ENCODE results near the gene SYT7. TPM values are rescaled to one million over a fixed set of nuclear protein-coding genes. Genes with fewer than 3 reads are reported as not detected.

SYT7 gene
- total RNA-seq, 1 experiment from 2014 or later: 2.5 TPM

GRCh38 chr11:61593151-61593550, 12.3 kb upstream of the SYT7 start:
- H3K27me3 ChIP-seq (ENCODE audit: control insufficient read depth, insufficient read depth, low read length): no peaks in the 10 kb centered on the region

GRCh38 chr11:61592176-61592575, 11.3 kb upstream of the SYT7 start:
- POLR2A ChIA-PET: no interaction called here
- ATAC-seq (no peak), DNase-seq (ENCODE audit: low read depth, low spot score) (no peak)
- H3K9me3 ChIP-seq (ENCODE audit: control insufficient read depth, insufficient read depth, low read depth, low read length): no peaks in the 10 kb centered on the region
- no peak overlapping the region for H3K4me3 ChIP-seq (ENCODE audit: low read depth in 2 of 2, low read length in 2 of 2)
- H3K27ac ChIP-seq (ENCODE audit: low read length): no peak overlapping the region
- no peaks in the 10 kb centered on the region; the same call in 1 of the 2 replicates for H3K4me1 ChIP-seq (ENCODE audit: control insufficient read depth, insufficient read depth, low read length)
- in situ Hi-C loops (cut with HindIII; ENCODE audit: low pct_unique_long_range_greater_than_20kb, low sequenced_read_pairs): no loop called here
- no TSS peak for BruUV-seq (replicated peaks)
- intact Hi-C loops (cut with micrococcal nuclease; ENCODE audit: unreplicated experiment): no loop called here
- H3K36me3 ChIP-seq (ENCODE audit: control insufficient read depth, insufficient read depth, low read length): no peaks in the 10 kb centered on the region
- CTCF ChIA-PET: no interaction called here
- TF ChIP-seq SIN3A (IDR thresholded peaks at IDR 0.05; ENCODE audit: borderline replicate concordance, insufficient read depth, low read depth, low read length) (no peak), POLR2AphosphoS5 (IDR thresholded peaks at IDR 0.05; ENCODE audit: low read depth, low read length) (no peak)
- H3K27me3 ChIP-seq (ENCODE audit: control insufficient read depth, insufficient read depth, low read length): no peaks in the 10 kb centered on the region

More at GRCh38 chr11:61593151-61593550, 12.3 kb upstream of the SYT7 start:
- no TSS peak for BruUV-seq (replicated peaks)
- Histone ChIP-seq H3K36me3 (ENCODE audit: control insufficient read depth, insufficient read depth, low read length) (no peaks in the 10 kb centered on the region), H3K4me1 (ENCODE audit: control insufficient read depth, insufficient read depth, low read length) (no peaks in the 10 kb centered on the region), H3K9me3 (ENCODE audit: control insufficient read depth, insufficient read depth, low read depth, low read length) (no peaks in the 10 kb centered on the region), H3K27ac (ENCODE audit: low read length) (no peak overlapping the region), H3K4me3 (ENCODE audit: low read depth in 2 of 2, low read length in 2 of 2) (no peak overlapping the region)
- ChIA-PET POLR2A (no interaction called here), CTCF (interaction anchor here (0.7 kb wide), 1 partner anchor 35 kb away, joined by 4 read pairs; no protein-coding TSS in a partner anchor)
- no peak for TF ChIP-seq POLR2AphosphoS5 (IDR thresholded peaks at IDR 0.05; ENCODE audit: low read depth, low read length)
- ATAC-seq (no peak), DNase-seq (ENCODE audit: low read depth, low spot score) (no peak)
- intact Hi-C loops (cut with micrococcal nuclease; ENCODE audit: unreplicated experiment): no loop called here
- in situ Hi-C loops (cut with HindIII; ENCODE audit: low pct_unique_long_range_greater_than_20kb, low sequenced_read_pairs): no loop called here

- Histone ChIP-seq H3K9me3 (ENCODE audit: control insufficient read depth, insufficient read depth, low read depth, low read length) (no peaks in the 10 kb centered on the region), H3K4me1 (ENCODE audit: control insufficient read depth, insufficient read depth, low read length) (no peaks in the 10 kb centered on the region; the same call in 1 of the 2 replicates), H3K27ac (ENCODE audit: low read length) (no peak overlapping the region), H3K4me3 (ENCODE audit: low read depth in 2 of 2, low read length in 2 of 2) (no peak overlapping the region), H3K36me3 (ENCODE audit: control insufficient read depth, insufficient read depth, low read length) (no peaks in the 10 kb centered on the region), H3K27me3 (ENCODE audit: control insufficient read depth, insufficient read depth, low read length) (no peaks in the 10 kb centered on the region)
- in situ Hi-C loops (cut with HindIII; ENCODE audit: low pct_unique_long_range_greater_than_20kb, low sequenced_read_pairs): no loop called here
- POLR2A ChIA-PET: interaction anchor here (0.5 kb wide), 1 partner anchor 302 kb away, joined by 13 read pairs; no protein-coding TSS in a partner anchor
- intact Hi-C loops (cut with micrococcal nuclease; ENCODE audit: unreplicated experiment): no loop called here
- BruUV-seq (replicated peaks): no TSS peak
- DNase-seq (ENCODE audit: low read depth, low spot score) (no peak), ATAC-seq (no peak)
- TF ChIP-seq POLR2AphosphoS5 (IDR thresholded peaks at IDR 0.05; ENCODE audit: low read depth, low read length) (no peak), CTCF (IDR thresholded peaks at IDR 0.05) (no peak), TCF7L2 (IDR thresholded peaks at IDR 0.05; ENCODE audit: low read depth, low read length) (no peak), REST (IDR thresholded peaks at IDR 0.05; ENCODE audit: insufficient read depth in 1 of 2, low read depth in 2 of 2, low read length in 1 of 2) (no peak), SIN3A (IDR thresholded peaks at IDR 0.05; ENCODE audit: borderline replicate concordance, insufficient read depth, low read depth, low read length) (no peak)
- CTCF ChIA-PET: no interaction called here
These were observed 9.1 kb upstream of the SYT7 start for GRCh38 chr11:61589961-61590360.
